ENCODE results near the gene TTC28. TPM values are rescaled to one million over a fixed set of nuclear protein-coding genes. Genes with fewer than 3 reads are reported as not detected.

Gene TTC28
- polyA plus RNA-seq, 3 donors, result 22.1 to 29.8 (median 26.0) TPM

DNA sequence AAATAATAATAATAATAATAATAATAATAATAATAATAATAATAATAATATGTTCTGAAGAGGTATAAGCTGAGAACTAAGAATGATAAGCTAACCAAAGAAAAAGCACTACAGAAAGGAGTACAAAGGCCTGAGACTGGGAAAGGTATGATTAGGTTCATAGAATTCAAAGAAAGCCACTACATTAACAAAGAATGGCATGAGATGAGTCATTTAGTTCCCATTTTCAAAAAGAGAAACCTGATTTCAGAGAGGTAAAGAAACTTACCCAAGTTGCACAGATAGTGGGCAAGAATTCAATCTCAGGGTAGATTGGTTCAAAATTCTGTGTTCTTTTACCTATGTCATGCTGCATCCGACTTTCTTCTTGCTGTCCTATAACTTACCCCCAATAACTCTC is 350.9 kb downstream of the TTC28 start:
- no peak for DNase-seq (ENCODE audit: low read depth in 3 of 3, low spot score in 2 of 3)

DNA sequence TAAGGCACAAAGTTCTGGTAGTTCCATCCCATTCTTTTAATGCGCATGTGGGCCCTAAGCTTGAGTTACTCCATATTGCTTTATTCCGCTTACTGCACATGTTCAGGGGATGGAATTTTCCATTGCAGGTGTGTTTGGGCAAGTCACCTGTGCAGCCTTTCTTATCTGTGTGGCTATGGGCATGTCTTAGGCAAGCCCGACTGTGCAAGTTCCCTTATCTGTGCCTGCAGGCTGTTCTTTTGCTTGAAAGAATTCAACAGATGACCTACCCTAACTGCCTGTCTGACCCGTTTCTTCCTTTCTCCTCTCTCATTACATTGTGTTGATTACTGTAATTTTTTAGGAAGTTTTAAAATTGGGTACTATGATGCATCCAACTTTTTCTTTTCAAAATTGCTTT is 363.6 kb downstream of the TTC28 start:
- no peak for DNase-seq (ENCODE audit: low read depth in 3 of 3, low spot score in 2 of 3)

DNA sequence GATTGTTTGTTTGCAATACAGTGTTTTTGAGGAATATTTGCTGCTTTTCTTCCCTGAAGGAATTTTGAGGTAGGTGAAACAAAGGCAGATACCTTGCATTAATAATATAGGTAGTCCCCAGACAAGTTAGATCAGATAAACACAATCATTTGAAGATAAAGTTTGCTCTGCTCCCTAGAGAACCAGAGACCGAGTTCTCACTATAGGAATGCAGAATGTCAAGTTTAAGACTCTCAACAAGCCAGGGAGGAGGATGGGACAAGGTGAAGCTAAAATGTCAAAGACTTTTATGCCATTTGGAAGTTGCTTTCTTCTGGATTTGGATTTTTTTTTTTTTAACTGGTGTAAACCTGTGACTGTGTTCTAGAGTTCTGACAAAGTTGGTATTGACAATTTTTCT is 364.7 kb downstream of the TTC28 start:
- DNase-seq (ENCODE audit: low read depth in 3 of 3, low spot score in 2 of 3), result no peak

GRCh38 chr22:28310299-28310698 is 369.3 kb downstream of the TTC28 start:
- no peak for DNase-seq (ENCODE audit: low read depth in 3 of 3, low spot score in 2 of 3)

DNA sequence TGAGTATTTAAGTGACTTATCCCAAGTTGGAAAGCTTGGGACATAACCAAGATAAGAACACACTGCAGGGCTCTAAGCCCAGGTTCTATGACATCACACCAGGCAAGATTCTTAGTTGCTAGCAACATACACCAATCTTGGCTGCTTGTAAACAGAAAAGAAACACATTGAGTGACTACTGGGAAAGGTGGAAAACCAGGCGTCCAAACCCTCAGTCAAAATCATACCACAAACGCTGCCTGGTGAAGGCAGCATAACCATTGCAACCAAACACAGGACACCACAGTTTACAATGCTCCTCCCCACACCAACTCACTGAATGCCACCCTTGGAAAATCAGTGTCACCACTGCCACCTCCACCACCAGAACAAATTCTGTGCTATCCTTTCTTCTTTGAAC is 379.9 kb downstream of the TTC28 start:
- DNase-seq (ENCODE audit: low read depth in 3 of 3, low spot score in 2 of 3), result no peak

DNA sequence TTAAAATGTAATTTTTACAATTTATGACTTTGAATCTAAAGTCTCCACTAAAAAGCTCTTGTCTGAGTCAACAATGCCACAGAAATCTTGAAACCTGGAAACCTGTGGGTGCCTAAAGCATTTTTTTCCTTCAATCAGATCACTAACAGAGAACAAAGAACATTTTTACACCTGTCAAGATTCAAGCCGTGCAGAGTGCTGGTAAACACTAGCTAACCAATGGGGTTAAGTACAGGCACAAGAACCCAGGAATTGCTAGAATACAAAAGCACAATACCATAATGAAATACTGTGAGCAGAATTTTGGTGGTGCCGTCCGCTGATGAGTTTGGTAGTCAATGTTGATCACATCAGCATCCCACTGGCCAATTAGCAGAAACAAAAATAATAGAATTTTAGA is 380.3 kb downstream of the TTC28 start:
- no peak for DNase-seq (ENCODE audit: low read depth in 3 of 3, low spot score in 2 of 3)

GRCh38 chr22:28297504-28297903 is 382.1 kb downstream of the TTC28 start:
- DNase-seq (ENCODE audit: low read depth in 3 of 3, low spot score in 2 of 3), result no peak

DNA sequence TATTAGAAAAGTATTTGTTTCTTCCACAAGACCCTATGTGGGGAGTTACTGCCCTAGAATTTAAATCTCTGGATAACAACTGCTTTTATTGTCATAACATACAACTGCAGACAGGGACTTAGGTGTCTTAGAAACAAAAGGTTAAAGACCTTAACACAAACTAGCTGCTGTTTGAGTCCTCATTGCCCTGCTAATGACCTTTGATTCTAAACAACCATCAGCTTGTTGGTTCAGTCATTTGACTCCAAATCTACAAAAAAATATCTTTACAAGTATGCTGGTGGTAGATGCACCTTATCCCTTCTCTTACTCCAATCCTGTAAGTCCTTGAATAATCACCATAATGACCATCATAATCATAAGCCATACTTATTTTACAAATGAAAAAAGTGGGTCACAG is 383.2 kb downstream of the TTC28 start:
- DNase-seq (ENCODE audit: low read depth in 3 of 3, low spot score in 2 of 3), result no peak

DNA sequence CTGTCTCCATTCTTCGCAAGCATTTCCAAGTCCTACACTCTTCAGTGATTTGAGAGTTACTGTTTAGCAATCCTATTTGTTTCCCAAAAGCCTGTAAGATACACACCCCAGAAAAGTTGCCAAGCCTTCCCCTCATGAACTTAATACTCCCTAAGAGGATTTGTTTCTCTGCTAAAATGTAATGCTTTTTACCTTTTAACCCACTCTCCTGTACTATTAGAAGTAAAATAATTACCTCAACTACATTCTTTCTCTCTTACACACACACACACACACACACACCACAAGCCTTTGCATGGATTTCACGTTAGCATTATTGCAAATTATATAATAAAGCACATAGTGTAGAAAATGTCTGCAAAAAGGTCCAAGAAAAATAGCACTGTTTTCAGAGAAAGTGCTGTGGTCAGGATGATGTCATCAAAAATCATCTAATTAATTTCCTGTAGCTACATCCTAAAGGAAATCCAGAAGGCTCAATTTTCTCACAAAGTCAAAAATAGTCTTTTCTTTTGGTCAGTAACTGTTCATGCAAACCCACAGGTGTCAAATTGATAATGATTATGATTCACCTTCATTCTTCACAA is 396.5 kb downstream of the TTC28 start:
- DNase-seq (ENCODE audit: low read depth in 3 of 3, low spot score in 2 of 3), result no peak

GRCh38 chr22:28282405-28283067 is 397.1 kb downstream of the TTC28 start:
- DNase-seq (ENCODE audit: low read depth in 3 of 3, low spot score in 2 of 3), result no peak

DNA sequence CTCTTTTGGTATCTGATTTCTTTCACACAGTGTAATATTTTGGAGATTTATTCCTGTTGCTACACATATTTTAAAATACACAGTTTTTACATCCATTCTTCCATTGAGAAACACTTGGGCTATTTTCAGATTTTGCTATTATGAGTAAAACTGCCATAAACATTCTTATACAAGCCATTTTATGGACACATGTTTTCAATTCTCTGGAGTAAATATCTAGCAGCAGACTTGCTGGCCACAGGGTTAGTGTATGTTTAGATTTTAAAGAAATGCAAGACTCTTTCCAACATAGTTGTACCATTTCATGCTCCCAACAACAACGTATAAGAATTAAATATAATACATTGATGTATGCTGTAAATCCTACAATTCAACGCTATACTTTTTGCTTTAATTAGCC is 399.8 kb downstream of the TTC28 start:
- no peak for DNase-seq (ENCODE audit: low read depth in 3 of 3, low spot score in 2 of 3)

DNA sequence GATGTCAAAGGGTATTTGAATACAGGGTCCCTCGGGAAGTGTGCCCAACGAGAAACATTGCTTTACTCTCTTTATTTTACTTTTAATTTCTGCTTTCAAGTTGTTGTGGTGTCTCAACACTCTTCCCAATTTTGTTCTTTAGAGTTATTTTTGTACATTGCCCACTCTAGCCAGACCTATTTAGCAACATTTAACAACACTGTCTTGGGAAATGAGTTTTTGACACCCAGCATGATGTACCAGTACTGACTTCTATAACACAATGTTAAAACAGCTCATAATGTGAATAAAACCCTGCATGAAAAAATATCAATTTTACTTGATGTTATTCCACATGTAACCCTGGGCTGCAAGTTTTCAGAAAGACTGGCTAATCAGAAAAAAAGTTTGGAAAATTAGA is 410.4 kb downstream of the TTC28 start:
- no peak for DNase-seq (ENCODE audit: low read depth in 3 of 3, low spot score in 2 of 3)

DNA sequence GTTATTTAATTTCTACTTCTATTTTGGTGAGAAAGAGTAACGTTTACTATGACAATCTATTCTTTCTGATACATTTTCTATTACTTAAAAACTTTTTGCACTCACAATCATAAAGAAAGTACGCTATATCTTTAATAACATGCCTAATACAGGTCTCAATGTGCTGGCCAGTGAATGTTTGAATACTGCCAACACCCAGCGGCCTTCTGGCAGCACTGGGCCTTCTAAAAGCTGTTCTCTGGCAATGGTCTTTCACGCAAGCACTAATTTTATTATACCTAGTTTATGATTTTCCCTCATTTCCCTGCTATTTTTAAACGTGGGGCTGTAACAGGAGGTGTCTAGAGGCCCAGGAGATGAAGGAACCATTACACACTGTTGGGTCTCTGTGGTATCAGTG is 410.8 kb downstream of the TTC28 start:
- no peak for DNase-seq (ENCODE audit: low read depth in 3 of 3, low spot score in 2 of 3)

GRCh38 chr22:28268171-28268570 is 411.5 kb downstream of the TTC28 start:
- DNase-seq (ENCODE audit: low read depth in 3 of 3, low spot score in 2 of 3), result no peak

DNA sequence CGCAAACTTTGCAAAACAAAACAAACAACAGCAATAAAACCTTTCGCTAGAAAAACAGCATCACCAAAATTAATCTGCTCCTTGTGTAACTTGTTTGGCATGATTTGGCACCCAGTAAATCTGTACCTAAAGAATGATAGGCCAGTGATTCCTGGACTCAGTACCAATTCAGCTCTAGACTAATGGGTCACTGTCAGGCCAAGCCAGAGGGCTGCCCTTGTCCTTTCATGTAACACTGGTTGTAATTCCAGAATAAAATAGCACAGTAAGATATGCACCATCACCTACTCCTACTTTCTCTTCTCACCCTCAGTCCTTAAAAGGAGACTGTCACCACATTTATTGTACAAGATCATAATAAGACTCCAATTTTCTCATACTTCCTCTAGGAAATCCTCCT is 419.0 kb downstream of the TTC28 start:
- DNase-seq (ENCODE audit: low read depth in 3 of 3, low spot score in 2 of 3), result no peak

DNA sequence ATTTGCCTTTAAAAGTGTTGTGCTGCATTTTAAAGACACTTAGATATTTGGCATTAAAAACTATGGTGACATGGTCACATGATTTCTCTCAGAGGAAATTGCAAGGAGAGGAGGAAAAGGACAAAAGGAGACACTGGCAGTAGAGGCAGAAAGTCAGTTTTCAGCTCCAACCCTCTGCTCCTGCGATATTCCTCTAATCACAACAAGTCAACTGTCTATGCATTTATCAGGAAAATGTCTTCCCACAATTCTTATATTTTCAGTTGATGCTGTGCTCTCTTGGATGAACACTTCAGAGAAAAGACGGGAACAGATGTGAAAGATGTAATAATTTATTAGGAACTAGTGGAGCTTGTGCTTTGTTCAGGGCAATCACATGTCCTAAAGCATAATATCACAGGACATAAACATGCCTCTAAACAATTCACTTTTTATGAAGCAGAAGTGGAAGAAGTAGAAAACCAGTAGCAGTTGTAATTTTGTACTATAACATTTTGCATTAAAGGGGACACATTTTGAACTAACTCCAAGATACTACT is 419.8 kb downstream of the TTC28 start:
- no peak for DNase-seq (ENCODE audit: low read depth in 3 of 3, low spot score in 2 of 3)

- DNase-seq (ENCODE audit: low read depth in 3 of 3, low spot score in 2 of 3), result no peak
These were observed 425.2 kb downstream of the TTC28 start for GRCh38 chr22:28254396-28254795.

DNA sequence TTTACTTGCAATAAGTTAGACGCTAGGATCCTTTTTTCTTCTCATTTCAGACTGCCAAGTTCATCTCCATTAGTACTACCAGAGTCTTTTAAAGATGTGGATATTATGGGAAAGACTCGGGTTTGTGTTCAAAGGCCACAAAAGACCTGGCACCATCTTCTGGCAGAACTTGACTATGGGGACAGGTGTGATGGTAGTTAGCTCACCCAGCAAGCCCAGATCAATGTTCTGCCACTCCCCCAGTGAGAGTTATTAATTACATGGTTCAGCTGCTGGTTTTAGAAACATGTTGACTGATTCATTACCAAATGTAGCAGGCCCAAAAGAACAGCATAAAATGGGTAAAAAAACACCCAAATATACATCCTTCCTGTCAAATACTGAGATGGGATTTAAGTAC is 427.1 kb downstream of the TTC28 start:
- DNase-seq (ENCODE audit: low read depth in 3 of 3, low spot score in 2 of 3), result no peak

GRCh38 chr22:28250036-28250695 is 429.5 kb downstream of the TTC28 start:
- DNase-seq (ENCODE audit: low read depth in 3 of 3, low spot score in 2 of 3), result no peak

- no peak for DNase-seq (ENCODE audit: low read depth in 3 of 3, low spot score in 2 of 3)
These were observed 430.2 kb downstream of the TTC28 start for GRCh38 chr22:28249402-28249801.

- DNase-seq (ENCODE audit: low read depth in 3 of 3, low spot score in 2 of 3), result no peak
These were observed 431.8 kb downstream of the TTC28 start for GRCh38 chr22:28247667-28248363.

Measured in right renal cortex interstitium (tissue), 3 donors.